A549 (cell line): ENCODE measurements around the gene WIF1. TPM values are rescaled to one million over a fixed set of nuclear protein-coding genes. Genes with fewer than 3 reads are reported as not detected.

Experiments used
- ATAC-seq, 2 experiments: fragments of 200-7000 bp in 1 of 2; fragments of >200 bp in 1 of 2; cut with Nextera tagmentation in 1 of 2; cut with Tn5 transposase in 1 of 2; 3 replicates each; pipeline versions ENCODE4 v1.8.0 to v1.9.1; 2018 to 2020; ENCODE audit warnings: mild to moderate bottlenecking in 1 of 2, moderate library complexity in 1 of 2
- CTCF ChIA-PET: fragments of 300-600 bp; sonication (Branson Sonifier 250); formaldehyde crosslinking; extraction: SDS; loops from one replicate; lab custom pipeline; 2021; ENCODE audit warnings: antibody characterized with exemption, inconsistent platforms; lab: Yijun Ruan, JAX
- POLR2A ChIA-PET: fragments of 350-600 bp; formaldehyde crosslinking; extraction: SDS; loops from one replicate; lab custom pipeline; 2021; ENCODE audit warnings: antibody characterized with exemption, inconsistent platforms; lab: Yijun Ruan, JAX
- DNase-seq, 2 experiments: peaks; one replicate each; pipeline versions ENCODE4 v3.0.0 to v3.0.0-alpha.2; 2011 to 2016; ENCODE audit warnings: low read depth in 1 of 2, low spot score in 1 of 2
- FAIRE-seq: peaks from 2 replicates; lab custom pipeline; 2011; peaks lifted over from hg19 to GRCh38; lab: Jason Lieb, UNC
- H3K27ac ChIP-seq, 2 experiments: fragments of >200 bp; sonication (Bioruptor Twin); formaldehyde crosslinking; 3 replicates each; pipeline ENCODE4 v1.5.1; 2016 to 2017
- H3K4me1 ChIP-seq: fragments of >200 bp; sonication (Bioruptor Twin); formaldehyde crosslinking; 3 replicates; pipeline ENCODE4 v1.6.1; 2016
- H3K4me2 ChIP-seq: fragments of >200 bp; sonication (Bioruptor Twin); formaldehyde crosslinking; 3 replicates; pipeline ENCODE4 v1.6.1; 2016
- H3K4me3 ChIP-seq: fragments of >200 bp; sonication (Bioruptor Twin); formaldehyde crosslinking; 3 replicates; pipeline ENCODE4 v1.5.1; 2016
- H3K9me3 ChIP-seq: fragments of >200 bp; sonication (Bioruptor Twin); formaldehyde crosslinking; 3 replicates; pipeline ENCODE4 v1.6.1; 2016
- BHLHE40 ChIP-seq: IDR thresholded peaks from 2 replicates; pipeline ENCODE4 v1.6.1; 2012; ENCODE audit warnings: low read depth, low read length, inconsistent platforms
- CEBPB ChIP-seq, 2 experiments: fragments of >200 bp in 1 of 2; sonication (Bioruptor Twin) in 1 of 2; formaldehyde crosslinking in 1 of 2; IDR thresholded peaks; 2 replicates each; pipeline ENCODE4 v1.6.1; 2012 to 2016
- CHD2 ChIP-seq: fragments of 150-350 bp; IDR thresholded peaks from 2 replicates; pipeline ENCODE4 v1.6.1; 2014; ENCODE audit warnings: low read length; ENCODE audit not compliant: partially characterized antibody
- EP300 ChIP-seq, 2 experiments: fragments of >200 bp; sonication (Bioruptor Twin); formaldehyde crosslinking; IDR thresholded peaks; 2 replicates in 1 of 2; 3 replicates in 1 of 2; pipeline ENCODE4 v1.6.1; 2016 to 2017
- GATA3 ChIP-seq: IDR thresholded peaks from 2 replicates; pipeline ENCODE4 v1.6.1; 2012; ENCODE audit warnings: borderline replicate concordance
- HDAC2 ChIP-seq: fragments of 200-600 bp; sonication (generic); IDR thresholded peaks from 2 replicates; pipeline ENCODE4 v1.6.1; 2016
- HEYL ChIP-seq: fragments of 250-450 bp; sonication (Bioruptor Pico); IDR thresholded peaks from 2 replicates; pipeline ENCODE4 v1.8.0; 2021; ENCODE audit warnings: mild to moderate bottlenecking, moderate library complexity
- HOXB13 ChIP-seq: fragments of 250-450 bp; sonication (Bioruptor Pico); IDR thresholded peaks from 2 replicates; pipeline ENCODE4 v1.5.0; 2020; ENCODE audit warnings: low read depth, mild to moderate bottlenecking, moderate library complexity
- HOXB5 ChIP-seq: fragments of 250-450 bp; sonication (Bioruptor Pico); IDR thresholded peaks from 2 replicates; pipeline ENCODE4 v1.5.0; 2020; ENCODE audit warnings: mild to moderate bottlenecking, moderate library complexity
- JUN ChIP-seq, 2 experiments: fragments of >200 bp; sonication (Bioruptor Twin); formaldehyde crosslinking; IDR thresholded peaks; 2 replicates in 1 of 2; 3 replicates in 1 of 2; pipeline ENCODE4 v1.6.1; 2016 to 2017
- KDM1A ChIP-seq: fragments of 200-600 bp; sonication (generic); IDR thresholded peaks from 2 replicates; pipeline ENCODE4 v1.6.1; 2016; ENCODE audit warnings: low read depth, mild to moderate bottlenecking
- NPAS2 ChIP-seq: fragments of 250-450 bp; sonication (Bioruptor Pico); IDR thresholded peaks from 2 replicates; pipeline ENCODE4 v1.8.0; 2022; ENCODE audit warnings: mild to moderate bottlenecking, moderate library complexity, borderline replicate concordance
- NR3C1 ChIP-seq: fragments of >200 bp; sonication (Bioruptor Twin); formaldehyde crosslinking; IDR thresholded peaks from 3 replicates; pipeline ENCODE4 v1.6.1; 2017
- POLR2A ChIP-seq: IDR thresholded peaks from 2 replicates; pipeline ENCODE4 v1.6.1; 2012; ENCODE audit warnings: mild to moderate bottlenecking, low read length
- POLR2AphosphoS2 ChIP-seq: conservative IDR thresholded peaks from 2 replicates; pipeline ENCODE4 v1.6.1; 2012; ENCODE audit warnings: low read length, improper control_type of control experiment, inconsistent platforms
- RARB ChIP-seq: fragments of 250-450 bp; sonication (Bioruptor Pico); IDR thresholded peaks from 2 replicates; pipeline ENCODE4 v1.8.0; 2021; ENCODE audit warnings: mild to moderate bottlenecking, moderate library complexity
- RNF2 ChIP-seq: fragments of 200-600 bp; sonication (generic); IDR thresholded peaks from 2 replicates; pipeline ENCODE4 v1.6.1; 2016; ENCODE audit warnings: low read depth, mild to moderate bottlenecking, antibody characterized with exemption, moderate library complexity, borderline replicate concordance
- SREBF2 ChIP-seq: fragments of 450-650 bp; IDR thresholded peaks from 2 replicates; pipeline ENCODE4 v1.6.1; 2014; ENCODE audit warnings: mild to moderate bottlenecking, moderate library complexity
- ZC3H11A ChIP-seq: fragments of 450-650 bp; IDR thresholded peaks from 2 replicates; pipeline ENCODE4 v1.6.1; 2014; ENCODE audit warnings: antibody characterized with exemption, mild to moderate bottlenecking
- ZNF302 ChIP-seq: fragments of 250-450 bp; sonication (Bioruptor Pico); IDR thresholded peaks from 2 replicates; pipeline ENCODE4 v1.9.0; 2021; ENCODE audit warnings: inconsistent platforms, mild to moderate bottlenecking, moderate library complexity
- WGBS: methylation state at CpG from one replicate; pipeline ENCODE4 v1.1.6; 2017; ENCODE audit errors: missing lambda C conversion rate; 5-methylcytosine and 5-hydroxymethylcytosine counted together
- polyA plus RNA-seq, 4 experiments: library from polyadenylated mRNA; depleted of rRNA in 3 of 4; stranded (reverse); fragments of >200 nt; fragmentation: RNase III in 1 of 4; extraction: RNeasy Plus Mini Kit Qiagen cat#74134 plus additional on column Dnase treatment in 1 of 4; gene quantifications; 2 replicates in 3 of 4; 3 replicates in 1 of 4; pipeline ENCODE4 v1.2.3, GENCODE V29; 2011 to 2017
- TF ChIP-seq, protein P1 (sequence below): fragments of >200 bp; sonication (Bioruptor Twin); formaldehyde crosslinking; IDR thresholded peaks from 3 replicates; pipeline ENCODE4 v1.6.1; 2016
- TF ChIP-seq, protein P2 (sequence below): fragments of >200 bp; sonication (Bioruptor Twin); formaldehyde crosslinking; IDR thresholded peaks from 2 replicates; pipeline ENCODE4 v1.6.1; 2016
- TF ChIP-seq, protein P3 (sequence below): fragments of 250-450 bp; sonication (Bioruptor Pico); IDR thresholded peaks from 2 replicates; pipeline ENCODE4 v1.5.0; 2020; ENCODE audit warnings: low read depth, mild to moderate bottlenecking, moderate library complexity
- TF ChIP-seq, protein P4 (sequence below): fragments of >200 bp; sonication (Bioruptor Twin); formaldehyde crosslinking; IDR thresholded peaks from 3 replicates; pipeline ENCODE4 v1.5.1; 2016
- TF ChIP-seq, protein P5 (sequence below): fragments of 450-650 bp; IDR thresholded peaks from 2 replicates; pipeline ENCODE4 v1.6.1; 2014; ENCODE audit warnings: antibody characterized with exemption

WIF1 gene
- polyA plus RNA-seq, 2 of the 4 experiments (the other 2 are of a cell fraction) = not detected

DNA sequence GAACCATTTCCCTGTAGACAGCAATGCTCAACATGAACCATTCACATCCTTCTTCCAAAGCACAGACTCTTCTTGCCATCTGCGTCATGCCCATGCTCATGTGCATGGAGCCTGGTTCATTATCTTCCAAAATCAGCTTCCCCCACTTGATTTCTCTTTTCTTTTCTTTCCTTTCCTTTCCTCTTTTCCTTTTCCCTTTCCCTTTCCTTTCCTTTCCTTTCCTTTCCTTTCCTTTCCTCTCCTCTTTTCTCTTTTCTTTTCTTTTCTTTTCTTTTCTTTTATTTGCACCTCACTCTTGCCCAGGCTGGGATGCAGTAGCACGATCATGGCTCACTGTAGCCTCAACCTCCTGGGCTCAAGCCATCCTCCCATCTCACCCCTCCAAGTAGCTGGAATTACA is 37.5 kb downstream of the WIF1 start:
- ChIA-PET POLR2A (no interaction called here), CTCF (interaction anchor here (1.5 kb wide), 1 partner anchor 42 kb away, joined by 4 read pairs; no protein-coding TSS in a partner anchor)
- TF ChIP-seq HOXB5 (no peak), CEBPB (IDR thresholded peaks at IDR 0.05) (no peak), HDAC2 (no peak), HOXB13 (CRISPR knock-in tag) (no peak), POLR2A (no peak)
- TF ChIP-seq, protein P1, sequence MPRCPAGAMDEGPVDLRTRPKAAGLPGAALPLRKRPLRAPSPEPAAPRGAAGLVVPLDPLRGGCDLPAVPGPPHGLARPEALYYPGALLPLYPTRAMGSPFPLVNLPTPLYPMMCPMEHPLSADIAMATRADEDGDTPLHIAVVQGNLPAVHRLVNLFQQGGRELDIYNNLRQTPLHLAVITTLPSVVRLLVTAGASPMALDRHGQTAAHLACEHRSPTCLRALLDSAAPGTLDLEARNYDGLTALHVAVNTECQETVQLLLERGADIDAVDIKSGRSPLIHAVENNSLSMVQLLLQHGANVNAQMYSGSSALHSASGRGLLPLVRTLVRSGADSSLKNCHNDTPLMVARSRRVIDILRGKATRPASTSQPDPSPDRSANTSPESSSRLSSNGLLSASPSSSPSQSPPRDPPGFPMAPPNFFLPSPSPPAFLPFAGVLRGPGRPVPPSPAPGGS = no peak
- no peaks in the 10 kb centered on the region for H3K9me3 ChIP-seq
- DNase-seq = no peak
- no peak for FAIRE-seq
- ATAC-seq = no peak
- H3K4me3 ChIP-seq = no peak overlapping the region
- no peak overlapping the region for H3K4me2 ChIP-seq
- 11% methylated on average over 2 of the region's 2 CpGs for WGBS
- no peaks in the 10 kb centered on the region for H3K4me1 ChIP-seq
- no peak overlapping the region for H3K27ac ChIP-seq

DNA sequence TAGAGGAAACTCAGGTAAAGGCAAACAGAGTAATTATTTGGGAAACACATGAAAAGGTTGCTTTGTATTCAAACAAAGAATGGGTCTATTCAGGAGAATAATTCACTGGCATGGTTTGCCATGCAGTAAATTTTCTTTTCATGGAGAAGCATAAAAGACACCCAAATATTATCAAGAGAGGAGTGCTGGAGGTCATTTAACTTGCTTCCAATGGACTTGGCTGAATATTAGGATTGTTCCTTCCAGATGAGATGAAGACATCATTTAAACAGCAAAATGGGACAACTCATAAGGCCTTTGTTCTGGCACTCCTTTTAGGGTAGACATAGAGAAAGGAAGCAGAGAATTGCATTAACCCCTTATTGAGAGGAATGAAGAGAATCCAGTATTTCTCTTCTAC is 38.7 kb downstream of the WIF1 start:
- no peak for DNase-seq
- POLR2A ChIA-PET = no interaction called here
- H3K4me3 ChIP-seq = no peak overlapping the region
- no peak for FAIRE-seq
- CTCF ChIA-PET = interaction anchor here (1.5 kb wide), 1 partner anchor 44 kb away, joined by 4 read pairs; no protein-coding TSS in a partner anchor
- H3K9me3 ChIP-seq = no peaks in the 10 kb centered on the region
- no peak for ATAC-seq
- H3K4me1 ChIP-seq = no peaks in the 10 kb centered on the region
- no peak overlapping the region for H3K4me2 ChIP-seq
- H3K27ac ChIP-seq = no peak overlapping the region
- TF ChIP-seq NR3C1 (no peak), GATA3 (no peak), ZNF302 (CRISPR knock-in tag) (no peak), KDM1A (no peak), ZC3H11A (no peak), JUN (IDR thresholded peaks at IDR 0.05) (no peak), BHLHE40 (no peak), NPAS2 (CRISPR knock-in tag) (no peak), RNF2 (no peak), EP300 (IDR thresholded peaks at IDR 0.05) (no peak), POLR2AphosphoS2 (no peak), SREBF2 (no peak), HOXB5 (no peak), CHD2 (no peak), RARB (CRISPR knock-in tag) (no peak), HEYL (CRISPR knock-in tag) (no peak)
- TF ChIP-seq, protein P2, sequence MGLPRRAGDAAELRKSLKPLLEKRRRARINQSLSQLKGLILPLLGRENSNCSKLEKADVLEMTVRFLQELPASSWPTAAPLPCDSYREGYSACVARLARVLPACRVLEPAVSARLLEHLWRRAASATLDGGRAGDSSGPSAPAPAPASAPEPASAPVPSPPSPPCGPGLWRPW = no peak
- TF ChIP-seq, protein P3, sequence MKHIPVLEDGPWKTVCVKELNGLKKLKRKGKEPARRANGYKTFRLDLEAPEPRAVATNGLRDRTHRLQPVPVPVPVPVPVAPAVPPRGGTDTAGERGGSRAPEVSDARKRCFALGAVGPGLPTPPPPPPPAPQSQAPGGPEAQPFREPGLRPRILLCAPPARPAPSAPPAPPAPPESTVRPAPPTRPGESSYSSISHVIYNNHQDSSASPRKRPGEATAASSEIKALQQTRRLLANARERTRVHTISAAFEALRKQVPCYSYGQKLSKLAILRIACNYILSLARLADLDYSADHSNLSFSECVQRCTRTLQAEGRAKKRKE (CRISPR knock-in tag) = no peak
- TF ChIP-seq, protein P4, sequence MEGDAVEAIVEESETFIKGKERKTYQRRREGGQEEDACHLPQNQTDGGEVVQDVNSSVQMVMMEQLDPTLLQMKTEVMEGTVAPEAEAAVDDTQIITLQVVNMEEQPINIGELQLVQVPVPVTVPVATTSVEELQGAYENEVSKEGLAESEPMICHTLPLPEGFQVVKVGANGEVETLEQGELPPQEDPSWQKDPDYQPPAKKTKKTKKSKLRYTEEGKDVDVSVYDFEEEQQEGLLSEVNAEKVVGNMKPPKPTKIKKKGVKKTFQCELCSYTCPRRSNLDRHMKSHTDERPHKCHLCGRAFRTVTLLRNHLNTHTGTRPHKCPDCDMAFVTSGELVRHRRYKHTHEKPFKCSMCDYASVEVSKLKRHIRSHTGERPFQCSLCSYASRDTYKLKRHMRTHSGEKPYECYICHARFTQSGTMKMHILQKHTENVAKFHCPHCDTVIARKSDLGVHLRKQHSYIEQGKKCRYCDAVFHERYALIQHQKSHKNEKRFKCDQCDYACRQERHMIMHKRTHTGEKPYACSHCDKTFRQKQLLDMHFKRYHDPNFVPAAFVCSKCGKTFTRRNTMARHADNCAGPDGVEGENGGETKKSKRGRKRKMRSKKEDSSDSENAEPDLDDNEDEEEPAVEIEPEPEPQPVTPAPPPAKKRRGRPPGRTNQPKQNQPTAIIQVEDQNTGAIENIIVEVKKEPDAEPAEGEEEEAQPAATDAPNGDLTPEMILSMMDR = no peak
- TF ChIP-seq, protein P5, sequence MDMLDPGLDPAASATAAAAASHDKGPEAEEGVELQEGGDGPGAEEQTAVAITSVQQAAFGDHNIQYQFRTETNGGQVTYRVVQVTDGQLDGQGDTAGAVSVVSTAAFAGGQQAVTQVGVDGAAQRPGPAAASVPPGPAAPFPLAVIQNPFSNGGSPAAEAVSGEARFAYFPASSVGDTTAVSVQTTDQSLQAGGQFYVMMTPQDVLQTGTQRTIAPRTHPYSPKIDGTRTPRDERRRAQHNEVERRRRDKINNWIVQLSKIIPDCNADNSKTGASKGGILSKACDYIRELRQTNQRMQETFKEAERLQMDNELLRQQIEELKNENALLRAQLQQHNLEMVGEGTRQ = no peak
